Activated T-helper 1 cell treated with anti-CD3 and anti-CD28 coated beads, Interleukin-12 subunit alpha, Interleukin-12 subunit beta, Interleukin-2, Interleukin-4 antibody, amounts not matched to agents 30 ng/mL and 10 ng/mL and 1 ng/mL, durations not matched to agents 14 hours and 24 hours and 36 hours (primary cell): ENCODE results near the gene ZNF107. TPM values are rescaled to one million over a fixed set of nuclear protein-coding genes. Genes with fewer than 3 reads are reported as not detected.
"Not testable (repeated sequence)": the region's sequence is repeated elsewhere in the genome, so short reads cannot be mapped to it uniquely, and the experiment has no call there.

Source experiments
- DNase-seq: peaks from one replicate; pipeline ENCODE4 v3.0.0; 2021; ENCODE audit warnings: low spot score
- H3K27ac Mint-ChIP-seq: one replicate; pipeline ENCODE4 v1.8.0; 2021; ENCODE audit warnings: mild to moderate bottlenecking, mixed read lengths
- H3K27me3 Mint-ChIP-seq: one replicate; pipeline ENCODE4 v1.8.0; 2022; ENCODE audit warnings: mild to moderate bottlenecking, moderate library complexity, mixed read lengths; ENCODE audit not compliant: insufficient read depth
- H3K36me3 Mint-ChIP-seq: one replicate; pipeline ENCODE4 v1.8.0; 2021; ENCODE audit warnings: low read depth, mixed read lengths
- H3K4me1 Mint-ChIP-seq: one replicate; pipeline ENCODE4 v1.8.0; 2021; ENCODE audit warnings: low read depth, mixed read lengths
- H3K4me3 Mint-ChIP-seq: one replicate; pipeline ENCODE4 v1.8.0; 2021; ENCODE audit warnings: mild to moderate bottlenecking, moderate library complexity, mixed read lengths
- H3K9me3 Mint-ChIP-seq: one replicate; pipeline ENCODE4 v1.8.0; 2021; ENCODE audit warnings: mixed read lengths
- intact Hi-C: fragments of 100-400 bp; cut with micrococcal nuclease; formaldehyde crosslinking; loops from one replicate; pipeline ENCODE4 v1.15.1; 2024
- total RNA-seq: library from RNA; stranded (reverse); gene quantifications from 2 replicates; pipeline ENCODE4 v1.2.3, GENCODE V29; 2022

The ZNF107 gene
- total RNA-seq, 1 donor from 2014 or later, result 13.5 TPM

DNA sequence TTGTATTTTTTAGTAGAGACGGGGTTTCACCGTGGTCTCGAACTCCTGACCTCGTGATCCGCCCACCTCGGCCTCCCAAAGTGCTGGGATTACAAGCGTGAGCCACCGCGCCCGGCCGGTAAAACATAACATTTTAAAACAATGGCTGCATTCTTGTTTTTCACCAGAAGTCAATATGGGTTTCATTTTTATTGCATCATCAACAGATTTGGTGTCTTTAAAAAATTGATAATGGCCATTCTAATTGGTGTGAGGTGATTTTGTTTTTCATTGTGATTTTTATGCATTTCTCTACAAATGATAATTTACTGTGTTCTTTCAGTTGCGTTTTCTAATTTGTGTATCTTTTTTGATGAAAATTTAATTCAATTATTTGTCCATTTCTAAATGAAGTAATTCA lies 31.9 kb downstream of the ZNF107 start:
- DNase-seq, H3K4me3 Mint-ChIP-seq, H3K4me1 Mint-ChIP-seq, H3K27ac Mint-ChIP-seq, H3K27me3 Mint-ChIP-seq, intact Hi-C loops: not testable (repeated sequence)
- H3K9me3 Mint-ChIP-seq, result peaks cover 23% of the 10 kb centered on the region
- peaks cover 39% of the 10 kb centered on the region for H3K36me3 Mint-ChIP-seq

DNA sequence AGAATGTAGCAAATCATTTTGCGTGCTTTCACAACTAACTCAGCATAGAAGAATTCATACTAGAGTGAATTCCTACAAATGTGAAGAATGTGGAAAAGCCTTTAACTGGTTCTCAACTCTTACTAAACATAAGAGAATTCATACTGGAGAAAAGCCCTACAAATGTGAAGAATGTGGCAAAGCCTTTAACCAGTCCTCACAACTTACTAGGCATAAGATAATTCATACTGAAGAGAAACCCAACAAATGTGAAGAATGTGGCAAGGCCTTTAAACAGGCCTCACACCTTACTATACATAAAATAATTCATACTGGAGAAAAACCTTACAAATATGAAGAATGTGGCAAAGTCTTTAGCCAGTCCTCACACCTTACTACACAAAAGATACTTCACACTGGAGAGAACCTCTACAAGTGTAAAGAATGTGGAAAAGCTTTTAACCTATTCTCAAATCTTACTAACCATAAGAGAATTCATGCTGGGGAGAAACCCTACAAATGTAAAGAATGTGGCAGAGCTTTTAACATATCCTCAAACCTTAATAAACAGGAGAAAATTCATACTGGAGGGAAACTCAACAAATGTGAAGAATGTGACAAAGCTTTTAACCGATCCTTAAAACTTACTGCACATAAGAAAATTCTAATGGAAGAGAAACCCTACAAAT lies 40.8 kb downstream of the ZNF107 start:
- Mint-ChIP-seq H3K27me3 (peaks cover 1% of the 10 kb centered on the region), H3K4me3 (no peak overlapping the region), H3K36me3 (peaks cover 36% of the 10 kb centered on the region), H3K9me3 (peaks cover 55% of the 10 kb centered on the region), H3K27ac (no peak overlapping the region), H3K4me1 (no peaks in the 10 kb centered on the region)
- no peak for DNase-seq
- intact Hi-C loops, result loop anchor here (5.0 kb wide), 1 partner anchor 39 kb away; the partner anchor contains the start of gene ZNF107

- DNase-seq, H3K36me3 Mint-ChIP-seq: not testable (repeated sequence)
- peaks cover 13% of the 10 kb centered on the region for H3K9me3 Mint-ChIP-seq
These were observed 52.0 kb downstream of the ZNF107 start for GRCh38 chr7:64717896-64718295.

DNA sequence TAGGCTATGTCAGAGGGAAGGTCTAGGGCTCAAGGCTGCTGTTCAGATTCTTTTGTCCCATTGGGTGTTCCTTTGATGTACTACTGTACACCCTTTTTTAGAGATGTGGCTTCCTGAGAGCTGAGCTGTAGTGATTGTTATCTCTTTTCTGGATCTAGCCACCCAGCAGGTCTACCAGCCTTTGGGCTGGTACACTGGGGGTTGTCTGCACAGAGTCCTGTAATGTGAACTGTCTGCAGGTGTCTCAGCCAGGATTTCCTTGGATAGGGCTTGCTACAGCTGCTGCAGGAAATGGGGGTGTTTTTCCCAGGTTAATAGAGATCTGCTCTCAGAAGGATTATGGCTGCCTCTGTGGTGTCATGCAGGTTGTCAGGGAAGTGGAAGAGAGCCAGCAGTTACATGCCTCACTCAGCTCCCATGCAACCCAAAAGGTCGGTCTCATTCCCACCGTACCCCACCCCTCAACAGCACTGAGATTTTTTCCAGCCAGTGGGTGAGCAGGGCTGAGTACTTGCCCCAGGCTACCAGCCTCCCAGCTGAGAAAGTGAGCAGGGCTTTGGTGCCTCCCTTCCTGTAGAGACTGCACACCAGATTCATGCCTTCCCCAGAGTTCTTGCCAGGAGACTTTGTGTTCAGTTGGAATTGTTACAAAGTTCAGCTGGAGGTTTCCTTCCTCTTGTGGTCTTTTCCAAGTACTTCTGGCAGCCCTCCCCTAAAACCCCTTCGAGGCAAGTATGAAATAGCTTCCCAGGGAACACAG lies 63.3 kb downstream of the ZNF107 start:
- no peaks in the 10 kb centered on the region for H3K36me3 Mint-ChIP-seq
- no peak for DNase-seq
- H3K9me3 Mint-ChIP-seq, result peaks cover 53% of the 10 kb centered on the region
- intact Hi-C loops, result no loop called here
- H3K4me3 Mint-ChIP-seq, result no peak overlapping the region
- H3K27ac Mint-ChIP-seq, result no peak overlapping the region
- H3K27me3 Mint-ChIP-seq, result no peaks in the 10 kb centered on the region
- H3K4me1 Mint-ChIP-seq, result no peaks in the 10 kb centered on the region

More at GRCh38 chr7:64717896-64718295, 52.0 kb downstream of the ZNF107 start:
- H3K27me3 Mint-ChIP-seq, H3K4me1 Mint-ChIP-seq, H3K27ac Mint-ChIP-seq, H3K4me3 Mint-ChIP-seq, intact Hi-C loops: not testable (repeated sequence)

GRCh38 chr7:64733550-64734240 lies 67.8 kb downstream of the ZNF107 start:
- H3K4me3 Mint-ChIP-seq, result no peak overlapping the region
- peaks cover 27% of the 10 kb centered on the region for H3K9me3 Mint-ChIP-seq
- no peak overlapping the region for H3K27ac Mint-ChIP-seq
- no peaks in the 10 kb centered on the region for H3K27me3 Mint-ChIP-seq
- H3K4me1 Mint-ChIP-seq, result no peaks in the 10 kb centered on the region
- H3K36me3 Mint-ChIP-seq, result no peaks in the 10 kb centered on the region
- no peak for DNase-seq
- intact Hi-C loops, result no loop called here

GRCh38 chr7:64736575-64736974 lies 70.6 kb downstream of the ZNF107 start:
- DNase-seq, result no peak
- Mint-ChIP-seq H3K4me3 (no peak overlapping the region), H3K27ac (no peak overlapping the region), H3K27me3 (no peaks in the 10 kb centered on the region), H3K36me3 (no peaks in the 10 kb centered on the region), H3K4me1 (no peaks in the 10 kb centered on the region), H3K9me3 (peaks cover 22% of the 10 kb centered on the region)
- intact Hi-C loops, result no loop called here

DNA sequence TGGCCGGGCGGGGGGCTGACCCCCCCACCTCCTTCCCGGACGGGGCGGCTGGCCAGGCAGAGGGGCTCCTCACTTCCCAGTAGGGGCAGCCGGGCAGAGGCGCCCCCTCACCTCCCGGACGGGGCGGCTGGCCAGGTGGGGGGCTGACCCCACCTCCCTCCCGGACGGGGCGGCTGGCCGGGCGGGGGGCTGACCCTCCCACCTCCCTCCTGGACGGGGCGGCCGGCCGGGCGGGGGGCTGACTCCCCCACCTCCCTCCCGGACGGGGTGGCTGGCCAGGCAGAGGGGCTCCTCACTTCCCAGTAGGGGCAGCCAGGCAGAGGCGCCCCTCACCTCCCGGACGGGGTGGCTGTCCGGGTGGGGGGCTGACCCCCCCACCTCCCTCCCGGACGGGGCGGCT lies 72.5 kb downstream of the ZNF107 start:
- H3K27me3 Mint-ChIP-seq, DNase-seq, intact Hi-C loops, H3K36me3 Mint-ChIP-seq, H3K4me3 Mint-ChIP-seq, H3K27ac Mint-ChIP-seq, H3K4me1 Mint-ChIP-seq: not testable (repeated sequence)
- peaks cover 26% of the 10 kb centered on the region for H3K9me3 Mint-ChIP-seq

GRCh38 chr7:64738953-64739352 lies 73.0 kb downstream of the ZNF107 start:
- H3K4me3 Mint-ChIP-seq, H3K36me3 Mint-ChIP-seq, H3K27ac Mint-ChIP-seq, H3K27me3 Mint-ChIP-seq, H3K4me1 Mint-ChIP-seq, DNase-seq, intact Hi-C loops: not testable (repeated sequence)
- peaks cover 21% of the 10 kb centered on the region for H3K9me3 Mint-ChIP-seq

DNA sequence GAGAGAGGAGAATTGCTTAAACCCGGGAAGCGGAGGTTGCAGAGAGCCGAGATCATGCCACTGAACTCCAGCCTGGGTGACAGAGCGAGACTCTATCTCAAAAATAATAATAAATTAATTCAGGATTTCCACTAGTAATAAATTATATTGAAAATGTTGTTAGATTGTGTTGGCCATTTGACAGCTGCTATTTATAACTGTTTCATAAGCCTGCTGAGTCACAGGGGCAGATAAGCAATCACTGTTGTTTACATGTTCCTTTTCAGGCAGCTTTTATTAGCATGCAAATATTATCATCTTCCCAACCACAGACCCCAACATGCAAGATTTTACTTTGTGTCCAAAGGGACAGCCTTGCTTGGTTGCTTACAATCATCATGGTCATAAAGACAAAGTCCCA lies 78.7 kb downstream of the ZNF107 start:
- no peak overlapping the region for H3K4me3 Mint-ChIP-seq
- H3K36me3 Mint-ChIP-seq, result no peaks in the 10 kb centered on the region
- DNase-seq, result no peak
- H3K9me3 Mint-ChIP-seq, result peaks cover 22% of the 10 kb centered on the region
- H3K4me1 Mint-ChIP-seq, result no peaks in the 10 kb centered on the region
- H3K27me3 Mint-ChIP-seq, result no peaks in the 10 kb centered on the region
- no peak overlapping the region for H3K27ac Mint-ChIP-seq
- intact Hi-C loops, result no loop called here

- Mint-ChIP-seq H3K36me3 (no peaks in the 10 kb centered on the region), H3K27me3 (peaks cover 2% of the 10 kb centered on the region), H3K27ac (no peak overlapping the region), H3K9me3 (peaks cover 23% of the 10 kb centered on the region), H3K4me1 (no peaks in the 10 kb centered on the region), H3K4me3 (no peak overlapping the region)
- intact Hi-C loops, result no loop called here
- DNase-seq, result no peak
These were observed 81.9 kb downstream of the ZNF107 start for GRCh38 chr7:64747802-64748201.

GRCh38 chr7:64753032-64753431 lies 87.1 kb downstream of the ZNF107 start:
- Mint-ChIP-seq H3K4me3 (no peak overlapping the region), H3K4me1 (no peaks in the 10 kb centered on the region), H3K36me3 (no peaks in the 10 kb centered on the region), H3K27ac (no peak overlapping the region), H3K9me3 (peaks cover 30% of the 10 kb centered on the region), H3K27me3 (peaks cover 2% of the 10 kb centered on the region)
- intact Hi-C loops, result no loop called here
- no peak for DNase-seq

DNA sequence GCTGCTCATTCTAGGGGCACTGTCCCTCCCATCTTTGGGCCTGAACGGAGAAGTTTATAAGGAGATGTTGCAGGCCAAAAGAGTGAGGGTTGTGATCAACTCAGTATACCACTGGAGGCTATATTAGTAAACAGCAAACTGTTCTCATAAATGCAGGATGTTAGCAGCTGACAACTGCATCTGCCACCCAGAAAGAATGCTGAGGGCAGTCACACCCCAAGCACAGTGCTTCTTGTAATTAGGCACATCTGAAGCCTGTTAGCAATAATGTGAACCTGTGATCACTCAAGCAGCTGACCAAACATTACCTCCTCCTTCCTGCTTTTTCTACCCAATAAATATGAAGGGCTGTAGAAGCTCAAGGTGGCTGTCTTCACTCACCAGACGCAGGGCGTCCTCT lies 89.9 kb downstream of the ZNF107 start:
- peaks cover 2% of the 10 kb centered on the region for H3K27me3 Mint-ChIP-seq
- no peaks in the 10 kb centered on the region for H3K36me3 Mint-ChIP-seq
- DNase-seq, result no peak
- H3K9me3 Mint-ChIP-seq, result peaks cover 30% of the 10 kb centered on the region
- H3K27ac Mint-ChIP-seq, result no peak overlapping the region
- no peaks in the 10 kb centered on the region for H3K4me1 Mint-ChIP-seq
- H3K4me3 Mint-ChIP-seq, result no peak overlapping the region
- intact Hi-C loops, result no loop called here

GRCh38 chr7:64758151-64758550 lies 92.2 kb downstream of the ZNF107 start:
- peaks cover 15% of the 10 kb centered on the region for H3K9me3 Mint-ChIP-seq
- H3K27me3 Mint-ChIP-seq, result no peaks in the 10 kb centered on the region
- H3K27ac Mint-ChIP-seq, result no peak overlapping the region
- intact Hi-C loops, result no loop called here
- H3K4me3 Mint-ChIP-seq, result no peak overlapping the region
- H3K4me1 Mint-ChIP-seq, result no peaks in the 10 kb centered on the region
- no peak for DNase-seq
- H3K36me3 Mint-ChIP-seq, result no peaks in the 10 kb centered on the region
